ENCODE results near the gene PDK2.

Gene PDK2

DNA sequence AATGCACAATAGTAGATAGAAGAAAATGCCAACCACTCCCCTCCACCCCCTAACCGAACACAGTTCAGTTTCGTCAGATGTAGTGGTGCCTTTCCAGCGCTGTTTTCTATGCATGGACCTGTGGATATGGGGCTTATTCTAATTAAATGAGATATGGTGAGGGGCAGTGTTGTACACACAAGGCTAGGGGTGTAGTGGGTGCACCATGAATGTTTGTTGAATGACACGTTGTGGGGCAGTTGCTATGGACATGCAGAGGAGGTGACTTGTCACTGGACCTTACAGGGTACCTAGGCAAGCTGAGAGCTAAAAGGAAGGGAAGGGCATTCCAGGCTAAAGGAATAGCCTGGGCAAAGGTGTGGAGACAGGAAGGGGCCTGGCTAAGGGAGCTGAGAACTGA is 3.4 kb downstream of the PDK2 start:
- Mint-ChIP-seq H3K4me1 (peaks cover 54% of the 10 kb centered on the region), H3K9me3 (no peaks in the 10 kb centered on the region), H3K36me3 (peaks cover 22% of the 10 kb centered on the region), H3K27ac (peak overlapping the region; percentile 62), H3K4me3 (no peak overlapping the region)
- ATAC-seq (no peak), DNase-seq (ENCODE audit: low spot score in 2 of 2) (no peak)

DNA sequence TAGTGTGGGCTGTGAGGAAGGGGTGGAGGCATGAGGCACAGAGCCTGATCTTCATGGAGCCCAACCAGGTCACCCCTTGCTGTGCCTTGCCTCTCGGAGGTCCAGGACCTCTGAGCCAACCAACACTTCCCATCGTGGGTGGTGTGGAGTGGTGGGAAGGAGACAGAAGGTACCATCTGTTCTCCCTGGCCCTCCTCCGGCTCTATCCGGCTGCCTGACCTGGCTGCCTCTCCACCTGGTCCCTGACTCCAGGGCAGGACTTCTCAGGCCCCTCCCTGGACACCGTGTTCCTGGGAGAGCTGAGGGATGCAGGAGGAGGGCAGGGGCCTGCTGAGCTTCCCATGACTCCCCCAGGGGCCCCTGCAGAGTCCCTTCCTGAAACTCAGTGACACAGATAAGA is 3.9 kb downstream of the PDK2 start:
- no peaks in the 10 kb centered on the region for H3K9me3 Mint-ChIP-seq
- peaks cover 22% of the 10 kb centered on the region for H3K36me3 Mint-ChIP-seq
- H3K27ac Mint-ChIP-seq, result peak overlapping the region; percentile 62
- peaks cover 54% of the 10 kb centered on the region for H3K4me1 Mint-ChIP-seq
- ATAC-seq (no peak), DNase-seq (ENCODE audit: low spot score in 2 of 2) (no peak)
- no peak overlapping the region for H3K4me3 Mint-ChIP-seq

DNA sequence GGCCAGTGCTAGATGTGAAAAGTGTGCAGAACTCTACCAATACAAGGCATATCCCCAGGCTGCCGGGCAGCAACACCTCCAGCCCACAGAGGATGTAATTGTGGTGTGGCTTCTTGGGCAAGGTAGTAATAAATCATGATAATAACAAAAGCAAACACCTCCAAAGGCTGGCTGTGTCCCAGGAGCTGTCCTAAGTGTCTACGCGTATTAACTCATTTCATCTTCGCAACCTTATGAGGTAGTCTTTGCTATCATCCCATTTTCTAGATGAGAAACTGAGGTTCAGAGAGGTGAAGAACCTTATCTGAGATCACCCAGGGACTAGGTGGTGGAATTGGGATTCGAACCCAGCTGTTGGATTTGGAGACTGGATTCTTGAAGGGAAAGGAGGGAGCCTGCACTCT is 5.3 kb downstream of the PDK2 start:
- peaks cover 40% of the 10 kb centered on the region for H3K4me1 Mint-ChIP-seq
- H3K36me3 Mint-ChIP-seq, result peaks cover 14% of the 10 kb centered on the region
- peak overlapping the region; percentile 62 for H3K27ac Mint-ChIP-seq
- no peak for DNase-seq (ENCODE audit: low spot score in 2 of 2)
- no peak overlapping the region for H3K4me3 Mint-ChIP-seq
- ATAC-seq, result no peak
- H3K9me3 Mint-ChIP-seq, result no peaks in the 10 kb centered on the region

DNA sequence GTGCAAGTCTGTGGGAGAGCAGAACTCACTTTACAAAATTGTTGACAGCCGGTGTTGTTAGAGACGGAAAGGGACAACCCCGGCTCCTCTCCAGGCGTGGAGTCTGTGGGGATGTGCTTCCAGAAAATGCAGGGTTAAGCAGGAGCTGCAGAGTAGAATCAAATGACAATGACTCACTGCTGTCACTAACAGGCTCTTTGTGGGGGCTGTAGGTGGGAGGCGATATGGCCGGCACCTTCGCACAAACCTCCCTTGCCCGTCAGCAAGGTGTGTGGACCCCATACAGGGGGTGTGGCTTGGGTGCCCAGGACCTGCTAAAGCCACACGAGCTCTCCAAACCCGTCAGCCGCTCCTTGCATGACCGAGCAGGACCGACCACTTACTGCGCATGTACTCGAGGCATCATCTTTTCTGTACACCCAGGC is 5.8 kb downstream of the PDK2 start:
- Mint-ChIP-seq H3K36me3 (peaks cover 17% of the 10 kb centered on the region), H3K4me3 (no peak overlapping the region), H3K27ac (peak overlapping the region; percentile 62), H3K9me3 (no peaks in the 10 kb centered on the region), H3K4me1 (peaks cover 35% of the 10 kb centered on the region)
- ATAC-seq (no peak), DNase-seq (ENCODE audit: low spot score in 2 of 2) (no peak)

DNA sequence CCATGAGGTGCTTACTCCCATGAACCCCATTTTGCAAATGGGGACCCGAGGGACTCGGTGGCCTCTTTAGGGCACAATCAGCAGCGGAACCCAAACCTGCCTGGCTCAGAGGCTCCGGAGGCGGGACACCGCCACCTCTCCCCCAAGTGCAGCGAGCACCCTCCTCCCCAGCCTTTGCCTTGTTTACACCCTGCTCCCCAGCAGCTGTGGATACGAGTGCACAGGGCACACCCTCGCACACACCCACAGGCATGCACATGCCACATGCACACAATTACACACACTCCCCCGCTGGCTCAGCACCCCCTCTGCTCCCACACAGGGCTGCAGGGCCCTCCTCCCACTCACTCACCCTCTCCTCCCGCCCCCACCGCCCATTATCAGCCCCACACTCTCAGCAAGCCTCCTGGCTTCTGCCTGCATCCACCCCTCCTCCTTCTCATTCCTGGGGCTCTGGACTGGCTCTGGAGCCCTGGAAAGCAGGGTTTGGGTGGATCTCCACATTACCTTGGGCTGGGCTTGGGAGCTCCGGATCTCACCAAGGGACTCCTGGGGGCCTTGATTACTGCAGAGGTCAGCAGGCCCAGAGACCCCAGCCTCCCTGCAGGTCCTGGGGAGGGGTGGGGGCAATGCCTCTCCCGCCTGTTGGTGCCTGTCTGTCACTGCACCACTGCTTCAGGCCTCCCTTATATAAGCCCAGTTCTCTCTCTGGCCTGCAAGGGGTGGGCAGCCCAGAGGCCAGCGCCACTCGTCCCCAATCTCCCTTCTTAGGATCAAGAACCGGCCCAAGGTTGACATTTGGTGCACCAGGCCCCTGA is 6.4 kb downstream of the PDK2 start:
- DNase-seq (ENCODE audit: low spot score in 2 of 2) (no peak), ATAC-seq (no peak)
- no peak overlapping the region for H3K27ac Mint-ChIP-seq
- no peak overlapping the region for H3K4me3 Mint-ChIP-seq
- H3K9me3 Mint-ChIP-seq, result no peaks in the 10 kb centered on the region
- H3K36me3 Mint-ChIP-seq, result peaks cover 17% of the 10 kb centered on the region
- peaks cover 29% of the 10 kb centered on the region for H3K4me1 Mint-ChIP-seq

DNA sequence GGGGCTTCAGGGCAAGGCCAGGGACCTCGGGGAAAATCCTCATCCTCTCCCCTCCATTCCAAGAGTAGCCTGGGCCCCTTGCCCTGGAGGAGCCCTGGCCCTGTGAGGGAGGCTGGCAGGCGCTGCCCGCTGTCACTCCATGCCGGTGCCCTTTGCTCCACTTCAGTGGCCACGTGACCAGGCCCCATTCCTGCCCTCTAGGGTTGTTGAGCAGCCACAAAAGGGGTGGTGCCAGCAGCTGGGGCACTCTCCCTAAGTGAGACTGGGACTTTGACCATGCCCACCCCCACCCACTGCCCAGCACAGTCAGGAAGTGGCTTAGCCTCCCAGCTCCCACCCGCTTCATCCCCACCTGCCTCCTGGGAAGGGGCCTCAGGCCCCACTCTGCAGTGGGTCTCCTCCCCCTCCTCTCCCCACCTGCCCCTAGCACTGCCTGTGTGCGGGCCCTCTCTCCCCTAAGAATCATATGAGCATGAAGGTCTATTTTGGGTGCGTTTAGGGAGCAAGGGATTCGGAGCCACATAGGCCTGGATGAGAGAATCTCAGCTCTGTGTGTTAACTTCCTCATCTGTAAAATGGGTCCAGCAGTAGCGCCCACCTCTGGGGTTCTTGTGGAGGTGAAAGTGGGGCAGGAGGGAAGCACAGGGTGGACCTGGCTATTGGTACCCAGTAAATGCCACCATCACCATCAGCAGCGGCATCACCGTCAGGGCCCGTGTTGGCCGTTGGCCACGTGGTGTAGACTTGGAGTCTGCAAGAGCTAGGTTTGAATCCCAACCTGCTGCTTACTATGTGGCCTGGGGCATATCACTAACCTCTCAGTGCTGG is 7.2 kb downstream of the PDK2 start:
- no peaks in the 10 kb centered on the region for H3K9me3 Mint-ChIP-seq
- DNase-seq (ENCODE audit: low spot score in 2 of 2) (no peak), ATAC-seq (no peak)
- peaks cover 17% of the 10 kb centered on the region for H3K36me3 Mint-ChIP-seq
- no peak overlapping the region for H3K4me3 Mint-ChIP-seq
- H3K27ac Mint-ChIP-seq, result peak overlapping the region; percentile 54
- H3K4me1 Mint-ChIP-seq, result peaks cover 22% of the 10 kb centered on the region

DNA sequence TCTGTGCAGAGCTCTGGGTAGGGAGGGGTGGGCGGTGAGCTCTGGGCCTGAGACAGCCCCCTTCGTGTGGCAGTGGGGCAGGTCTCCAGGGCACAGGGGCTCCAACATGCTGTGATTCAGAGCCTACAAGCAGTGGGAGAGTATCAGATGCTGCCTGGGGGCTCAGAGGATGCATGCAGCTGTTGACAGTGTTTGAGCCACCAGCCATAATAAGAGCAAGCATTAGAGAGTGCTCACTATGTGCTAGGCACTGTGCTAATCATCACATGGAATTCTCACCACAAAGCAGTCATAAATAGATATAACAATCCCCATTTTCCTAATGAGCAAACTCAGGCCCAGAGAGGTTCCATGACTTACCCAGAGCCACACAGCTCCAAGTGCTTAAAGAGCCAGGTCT is 8.1 kb downstream of the PDK2 start:
- DNase-seq (ENCODE audit: low spot score in 2 of 2) (no peak), ATAC-seq (no peak)
- H3K9me3 Mint-ChIP-seq, result no peaks in the 10 kb centered on the region
- no peak overlapping the region for H3K4me3 Mint-ChIP-seq
- peaks cover 22% of the 10 kb centered on the region for H3K4me1 Mint-ChIP-seq
- peaks cover 16% of the 10 kb centered on the region for H3K36me3 Mint-ChIP-seq
- H3K27ac Mint-ChIP-seq, result peak overlapping the region; percentile 39

DNA sequence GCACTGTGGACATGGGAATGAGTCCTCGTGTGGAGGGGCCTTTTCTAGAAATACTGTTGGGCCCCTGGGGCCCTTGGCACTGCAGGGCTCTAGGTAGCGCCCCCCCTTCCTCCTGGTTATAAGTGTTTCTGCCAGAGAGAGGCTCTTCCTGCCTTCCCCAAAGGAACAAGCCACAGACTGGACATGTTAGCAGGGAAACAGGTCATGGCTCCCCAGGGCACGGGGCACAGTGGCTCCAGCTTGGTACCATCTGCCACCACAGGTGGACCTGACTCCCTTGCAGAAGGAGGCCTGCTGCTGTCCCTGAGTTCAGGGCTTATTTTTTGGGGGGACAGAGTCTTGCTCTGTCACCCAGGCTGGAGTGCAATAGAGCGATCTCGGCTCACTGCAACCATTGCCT is 8.8 kb downstream of the PDK2 start:
- Mint-ChIP-seq H3K4me1 (peaks cover 16% of the 10 kb centered on the region), H3K27ac (peak overlapping the region; percentile 39), H3K4me3 (no peak overlapping the region), H3K9me3 (no peaks in the 10 kb centered on the region), H3K36me3 (peaks cover 9% of the 10 kb centered on the region)
- DNase-seq (ENCODE audit: low spot score in 2 of 2) (no peak), ATAC-seq (no peak)

DNA sequence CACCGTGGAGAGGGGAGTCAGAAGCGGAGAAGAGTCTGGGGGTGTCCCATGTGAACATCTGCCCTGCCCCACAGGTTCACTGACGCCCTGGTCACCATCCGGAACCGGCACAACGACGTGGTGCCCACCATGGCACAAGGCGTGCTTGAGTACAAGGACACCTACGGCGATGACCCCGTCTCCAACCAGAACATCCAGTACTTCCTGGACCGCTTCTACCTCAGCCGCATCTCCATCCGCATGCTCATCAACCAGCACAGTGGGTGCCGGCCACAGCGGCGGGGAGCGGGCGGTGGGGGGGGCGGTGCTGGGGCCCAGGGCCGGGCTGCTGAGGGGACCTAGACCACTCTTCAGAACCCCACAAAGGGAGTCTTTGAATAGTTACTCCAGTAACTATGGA is 10.7 kb downstream of the PDK2 start:
- DNase-seq (ENCODE audit: low spot score in 2 of 2) (no peak), ATAC-seq (no peak)
- peaks cover 1% of the 10 kb centered on the region for H3K4me1 Mint-ChIP-seq
- peaks cover 9% of the 10 kb centered on the region for H3K36me3 Mint-ChIP-seq
- H3K9me3 Mint-ChIP-seq, result no peaks in the 10 kb centered on the region
- no peak overlapping the region for H3K4me3 Mint-ChIP-seq
- H3K27ac Mint-ChIP-seq, result no peak overlapping the region

DNA sequence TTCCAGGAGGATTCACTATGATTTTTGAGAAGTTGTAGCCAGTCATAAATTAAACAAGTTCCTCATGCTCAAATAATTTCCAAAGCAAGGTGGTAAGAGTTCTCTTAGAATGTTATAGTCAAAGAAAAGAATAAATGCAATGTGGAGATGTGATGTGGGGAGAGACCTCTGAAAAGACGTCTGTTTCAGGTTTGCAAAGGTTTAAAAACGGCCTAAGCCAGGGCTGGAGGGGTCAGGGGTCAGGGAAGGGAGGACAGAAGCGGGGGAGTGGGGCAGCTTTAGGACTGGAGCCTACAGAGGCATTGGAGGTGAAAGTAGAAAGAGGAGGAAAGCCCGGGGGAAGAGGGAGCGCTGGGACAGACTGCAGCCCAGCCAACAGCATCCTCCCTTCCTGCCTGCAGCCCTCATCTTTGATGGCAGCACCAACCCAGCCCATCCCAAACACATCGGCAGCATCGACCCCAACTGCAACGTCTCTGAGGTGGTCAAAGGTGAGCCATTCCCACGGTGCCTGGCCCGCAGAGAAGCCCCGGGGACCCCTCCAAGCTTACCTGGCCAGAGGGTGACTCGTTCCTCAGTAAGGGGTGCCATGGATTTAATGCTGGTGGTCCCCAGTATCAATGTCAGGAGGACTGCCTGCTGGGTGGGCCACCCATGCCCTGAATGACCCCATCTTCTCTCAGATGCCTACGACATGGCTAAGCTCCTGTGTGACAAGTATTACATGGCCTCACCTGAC is 11.4 kb downstream of the PDK2 start:
- Mint-ChIP-seq H3K4me1 (no peaks in the 10 kb centered on the region), H3K9me3 (no peaks in the 10 kb centered on the region), H3K36me3 (peaks cover 9% of the 10 kb centered on the region), H3K4me3 (no peak overlapping the region), H3K27ac (no peak overlapping the region)
- no peak for ATAC-seq
- DNase-seq (ENCODE audit: low spot score in 2 of 2), result no peak

DNA sequence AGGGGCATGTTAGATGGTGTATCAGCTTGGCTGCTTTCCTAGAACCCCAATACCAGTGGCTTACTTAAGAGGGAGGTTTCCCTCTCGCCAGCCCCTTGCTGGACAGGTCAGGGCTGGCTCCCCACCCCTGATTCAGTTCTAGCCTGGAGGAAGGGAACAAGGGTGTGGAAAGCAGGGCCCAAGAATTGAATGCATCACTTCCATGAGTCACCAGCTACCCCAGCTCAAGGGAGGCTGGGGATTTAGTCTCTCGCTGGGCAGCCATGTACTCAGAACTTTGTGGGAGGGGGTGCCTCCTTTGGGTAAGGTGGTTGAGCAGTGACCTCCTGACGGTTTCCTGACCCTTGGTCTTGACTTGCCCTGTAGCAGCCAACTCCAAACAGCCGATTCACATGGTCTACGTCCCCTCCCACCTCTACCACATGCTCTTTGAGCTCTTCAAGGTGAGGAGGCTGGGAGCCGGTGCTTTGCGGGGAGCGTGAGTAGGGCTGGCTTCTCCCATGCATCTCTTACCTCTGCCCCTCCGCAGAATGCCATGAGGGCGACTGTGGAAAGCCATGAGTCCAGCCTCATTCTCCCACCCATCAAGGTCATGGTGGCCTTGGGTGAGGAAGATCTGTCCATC is 12.8 kb downstream of the PDK2 start:
- DNase-seq (ENCODE audit: low spot score in 2 of 2) (no peak), ATAC-seq (no peak)
- Mint-ChIP-seq H3K9me3 (no peaks in the 10 kb centered on the region), H3K4me1 (no peaks in the 10 kb centered on the region), H3K36me3 (peaks cover 9% of the 10 kb centered on the region), H3K4me3 (no peak overlapping the region), H3K27ac (no peak overlapping the region)

DNA sequence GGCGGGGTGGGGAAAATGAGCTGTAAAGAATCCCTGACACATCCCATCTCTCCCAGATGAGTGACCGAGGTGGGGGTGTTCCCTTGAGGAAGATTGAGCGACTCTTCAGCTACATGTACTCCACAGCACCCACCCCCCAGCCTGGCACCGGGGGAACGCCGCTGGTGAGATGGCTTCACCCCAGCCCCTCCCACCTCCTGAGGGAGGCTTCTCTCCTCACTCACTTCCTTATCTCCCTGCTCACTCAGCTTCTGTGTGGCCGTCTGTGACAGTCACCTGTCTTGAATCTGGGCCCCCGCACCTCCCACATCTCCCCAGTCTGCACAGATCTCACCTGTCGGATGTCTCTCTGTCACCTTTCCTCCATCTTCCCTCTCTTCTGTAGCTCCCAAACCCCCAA is 13.4 kb downstream of the PDK2 start:
- ATAC-seq, result no peak
- H3K36me3 Mint-ChIP-seq, result peaks cover 9% of the 10 kb centered on the region
- no peaks in the 10 kb centered on the region for H3K9me3 Mint-ChIP-seq
- no peak for DNase-seq (ENCODE audit: low spot score in 2 of 2)
- no peaks in the 10 kb centered on the region for H3K4me1 Mint-ChIP-seq
- H3K27ac Mint-ChIP-seq, result peak overlapping the region; percentile 5
- H3K4me3 Mint-ChIP-seq, result no peak overlapping the region

DNA sequence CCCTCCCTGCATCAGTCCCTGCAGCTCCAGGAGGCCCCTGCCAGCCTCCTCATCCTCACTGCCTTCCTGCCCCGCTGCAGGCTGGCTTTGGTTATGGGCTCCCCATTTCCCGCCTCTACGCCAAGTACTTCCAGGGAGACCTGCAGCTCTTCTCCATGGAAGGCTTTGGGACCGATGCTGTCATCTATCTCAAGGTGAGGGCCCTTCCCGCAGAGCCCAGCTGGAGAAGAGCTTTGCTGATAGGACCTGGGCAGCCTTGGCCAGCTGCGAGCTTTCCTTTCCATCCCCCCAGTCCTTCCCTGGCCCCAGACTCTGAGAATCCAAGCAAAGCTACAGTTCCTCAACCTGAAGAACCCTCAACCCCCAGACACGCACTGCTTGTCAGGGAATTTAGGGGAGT is 14.1 kb downstream of the PDK2 start:
- peak overlapping the region; percentile 5 for H3K27ac Mint-ChIP-seq
- H3K4me1 Mint-ChIP-seq, result no peaks in the 10 kb centered on the region
- no peak for DNase-seq (ENCODE audit: low spot score in 2 of 2)
- H3K36me3 Mint-ChIP-seq, result peaks cover 9% of the 10 kb centered on the region
- no peak for ATAC-seq
- no peak overlapping the region for H3K4me3 Mint-ChIP-seq
- H3K9me3 Mint-ChIP-seq, result no peaks in the 10 kb centered on the region

DNA sequence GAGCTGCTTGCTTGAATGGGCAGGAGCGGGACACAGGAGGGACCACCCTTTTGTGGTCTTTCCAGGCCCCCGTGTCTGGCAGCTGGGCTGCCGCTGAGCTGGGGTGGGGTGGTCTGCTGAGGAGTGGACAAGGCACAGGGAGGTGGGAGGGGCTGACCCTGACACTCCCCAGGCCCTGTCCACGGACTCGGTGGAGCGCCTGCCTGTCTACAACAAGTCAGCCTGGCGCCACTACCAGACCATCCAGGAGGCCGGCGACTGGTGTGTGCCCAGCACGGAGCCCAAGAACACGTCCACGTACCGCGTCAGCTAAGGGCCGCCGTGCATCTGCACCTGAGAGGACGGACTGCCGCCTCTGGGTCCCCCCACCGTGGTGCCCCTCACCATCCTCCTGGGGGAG is 14.6 kb downstream of the PDK2 start:
- Mint-ChIP-seq H3K4me3 (no peak overlapping the region), H3K27ac (peak overlapping the region; percentile 5), H3K4me1 (peaks cover under 1% of the 10 kb centered on the region), H3K36me3 (peaks cover 9% of the 10 kb centered on the region), H3K9me3 (no peaks in the 10 kb centered on the region)
- DNase-seq (ENCODE audit: low spot score in 2 of 2) (no peak), ATAC-seq (no peak)
